K562 (cell line): Measurements from ENCODE around the gene CACNA1E. TPM values are rescaled to one million over a fixed set of nuclear protein-coding genes. Genes with fewer than 3 reads are reported as not detected.

Experiments
- ATAC-seq: fragments of 200-7000 bp; cut with Tn5 transposase; 3 replicates; pipeline ENCODE4 v1.9.1; 2020; ENCODE audit warnings: moderate library complexity
- BruUV-seq: library from RNA; stranded (reverse); fragments of 400-500 nt; replicated peaks from 2 replicates; lab custom pipeline; 2021; lab: Mats Ljungman, UMichigan
- CTCF ChIA-PET: fragments of 300-600 bp; formaldehyde crosslinking; extraction: SDS; loops from one replicate; lab custom pipeline; 2021; ENCODE audit warnings: low intra/inter-chr PET ratio; lab: Yijun Ruan, JAX
- POLR2A ChIA-PET: fragments of 300-600, 350-650 bp; sonication (Branson Sonifier 250); formaldehyde crosslinking; extraction: SDS; loops from one replicate; lab custom pipeline; 2021; ENCODE audit warnings: antibody characterized with exemption, inconsistent platforms; lab: Yijun Ruan, JAX
- DNase-seq, 4 experiments: peaks; one replicate each; pipeline versions ENCODE4 v3.0.0 to v3.0.0-alpha.2; 2011 to 2018; ENCODE audit warnings: low spot score in 3 of 4, mixed read lengths in 3 of 4; ENCODE audit errors: extremely low read depth in 1 of 4
- FAIRE-seq: peaks from 2 replicates; lab custom pipeline; 2011; peaks lifted over from hg19 to GRCh38; lab: Jason Lieb, UNC
- H2AFZ ChIP-seq: 2 replicates; pipeline ENCODE4 v1.6.0; 2011; ENCODE audit warnings: low read depth, low read length, control low read depth, inconsistent platforms
- H3K27ac ChIP-seq: fragments of 200-600 bp; 3 replicates; pipeline ENCODE4 v1.8.0; 2011; ENCODE audit warnings: low read depth, mild to moderate bottlenecking, control low read depth, inconsistent platforms, low read length, moderate library complexity, mixed read lengths; ENCODE audit errors: extremely low read depth
- H3K27me3 ChIP-seq, 2 experiments: fragments of 300-600 bp in 1 of 2; 2 replicates in 1 of 2; 3 replicates in 1 of 2; pipeline versions ENCODE4 v1.6.0 to v1.8.0; 2011; ENCODE audit warnings: inconsistent platforms in 2 of 2, low read length in 2 of 2, mild to moderate bottlenecking in 1 of 2, mixed read lengths in 1 of 2, moderate library complexity in 1 of 2; ENCODE audit not compliant: control insufficient read depth in 2 of 2, insufficient read depth in 2 of 2
- H3K36me3 ChIP-seq: fragments of 300-600 bp; 3 replicates; pipeline ENCODE4 v1.8.0; 2011; ENCODE audit warnings: mild to moderate bottlenecking, low read length, inconsistent platforms; ENCODE audit not compliant: control insufficient read depth, insufficient read depth
- H3K4me1 ChIP-seq, 2 experiments: fragments of 200-600 bp in 1 of 2; replicated peaks in 1 of 2; 2 replicates in 1 of 2; 3 replicates in 1 of 2; pipeline versions ENCODE4 v1.5.1 to v1.8.0; 2011; ENCODE audit warnings: inconsistent platforms in 2 of 2, low read length in 2 of 2, mild to moderate bottlenecking in 1 of 2, mixed read lengths in 1 of 2, moderate library complexity in 1 of 2; ENCODE audit not compliant: control insufficient read depth in 2 of 2, insufficient read depth in 2 of 2
- H3K4me2 ChIP-seq: 2 replicates; pipeline ENCODE4 v1.6.1; 2011; ENCODE audit warnings: low read length, control low read depth, inconsistent platforms, mixed read lengths; ENCODE audit not compliant: insufficient read depth
- H3K4me3 ChIP-seq: fragments of 200-600 bp; sonication (generic), shearing (Covaris generic); 2 replicates; pipeline ENCODE4 v1.5.1; 2016; ENCODE audit warnings: control low read depth, inconsistent platforms
- H3K79me2 ChIP-seq: fragments of 200-600 bp; 3 replicates; pipeline ENCODE4 v1.8.0; 2011; ENCODE audit warnings: low read length, inconsistent platforms; ENCODE audit not compliant: control insufficient read depth, insufficient read depth
- H3K9ac ChIP-seq, 2 experiments: 2 replicates each; pipeline versions ENCODE4 v1.6.0 to v1.6.1; 2011; ENCODE audit warnings: low read depth in 2 of 2, low read length in 2 of 2, control low read depth in 1 of 2, inconsistent platforms in 1 of 2, mild to moderate bottlenecking in 1 of 2, mixed read lengths in 1 of 2; ENCODE audit not compliant: insufficient read depth in 1 of 2
- H3K9me1 ChIP-seq: one replicate; pipeline ENCODE4 v1.6.0; 2011; ENCODE audit warnings: inconsistent platforms, mild to moderate bottlenecking, low read length, moderate library complexity; ENCODE audit not compliant: control insufficient read depth, insufficient read depth
- H3K9me3 ChIP-seq: replicated peaks from 2 replicates; pipeline ENCODE4 v1.5.1; 2011; ENCODE audit warnings: low read depth, low read length, inconsistent platforms; ENCODE audit not compliant: control insufficient read depth, insufficient read depth
- H4K20me1 ChIP-seq: replicated peaks from 2 replicates; pipeline ENCODE4 v1.6.1; 2011; ENCODE audit warnings: low read length, inconsistent platforms, mixed read lengths; ENCODE audit not compliant: control insufficient read depth, insufficient read depth
- CEBPG ChIP-seq, 3 experiments: fragments of 200-800 bp in 1 of 3; sonication (Bioruptor generic) in 1 of 3; sonication (generic) in 1 of 3; formaldehyde crosslinking in 1 of 3; IDR thresholded peaks in 2 of 3; conservative IDR thresholded peaks in 1 of 3; 2 replicates each; pipeline versions ENCODE4 v1.6.1 to v1.8.0; 2016 to 2022; ENCODE audit warnings: missing compliant biosample characterization in 2 of 3, missing genetic modification characterization in 2 of 3, mild to moderate bottlenecking in 1 of 3, missing genetic modification reagents in 1 of 3
- HMBOX1 ChIP-seq: sonication (generic); IDR thresholded peaks from 2 replicates; pipeline ENCODE4 v1.6.1; 2016
- PML ChIP-seq: IDR thresholded peaks from 2 replicates; pipeline ENCODE4 v1.6.1; 2012; ENCODE audit warnings: low read length, inconsistent platforms
- STAG1 ChIP-seq: sonication (generic); formaldehyde crosslinking; IDR thresholded peaks from 2 replicates; pipeline ENCODE4 v1.5.0; 2020; ENCODE audit warnings: missing genetic modification reagents, borderline replicate concordance
- STAT6 ChIP-seq: sonication (generic); formaldehyde crosslinking; IDR thresholded peaks from 2 replicates; pipeline ENCODE4 v1.8.1; 2023; ENCODE audit warnings: mild to moderate bottlenecking, missing genetic modification reagents
- ZNF764 ChIP-seq: fragments of 250-450 bp; sonication (Bioruptor Pico); IDR thresholded peaks from 2 replicates; pipeline ENCODE4 v1.4.0; 2020; ENCODE audit warnings: low read depth, mild to moderate bottlenecking, moderate library complexity
- WGBS: fragments of 100-300 bp; shearing (Covaris generic); methylation state at CpG from one replicate; pipeline ENCODE4 v1.1.6; 2016; ENCODE audit warnings: low coverage, mixed read lengths; ENCODE audit not compliant: insufficient coverage; ENCODE audit errors: missing lambda C conversion rate; 5-methylcytosine and 5-hydroxymethylcytosine counted together
- in situ Hi-C: fragments of 300-500 bp; cut with MboI; formaldehyde crosslinking; loops from 4 replicates; pipeline ENCODE4 v1.15.0; 2018; ENCODE audit warnings: inconsistent platforms, mixed read lengths
- intact Hi-C: fragments of 100-400 bp; cut with micrococcal nuclease; formaldehyde crosslinking; loops from 2 replicates; pipeline ENCODE4 v1.14.2; 2022
- polyA plus RNA-seq, 8 experiments: library from polyadenylated mRNA; depleted of rRNA in 4 of 8; stranded (reverse) in 5 of 8; unstranded in 3 of 8; fragments of >200 nt; fragmentation: Nextera tagmentation in 2 of 8; fragmentation: Illumina TruSeq in 1 of 8; extraction: Ambion mirVana in 2 of 8; extraction: Trizol in 1 of 8; gene quantifications; 2 replicates each; pipeline versions ENCODE4 v1.2.1 to v1.2.3, GENCODE V29; 2011 to 2014; ENCODE audit warnings: inconsistent platforms in 1 of 8, missing spikeins in 1 of 8
- total RNA-seq, 7 experiments: library from RNA; depleted of rRNA in 6 of 7; stranded (reverse); fragments of >200 nt in 6 of 7; fragmentation: Illumina TruSeq in 2 of 7; extraction: Trizol in 2 of 7; gene quantifications; 2 replicates each; pipeline versions ENCODE4 v1.2.1 to v1.2.3, GENCODE V29; 2011 to 2021; ENCODE audit warnings: low replicate concordance in 1 of 7

CACNA1E gene
- total and polyA plus RNA-seq, 9 of the 15 experiments (the other 6 are each of a cell fraction or from before 2014, with no cell fraction given) = under 0.01 to 0.04 TPM; not detected in 7

GRCh38 chr1:181478306-181478705 is 5.0 kb upstream of the CACNA1E start (continued):
- TF ChIP-seq STAT6 (no peak), ZNF764 (no peak)

- Histone ChIP-seq H3K27me3 (peaks cover 16 to 32% of the 10 kb centered on the region in 2 experiments), H3K9me3 (no peaks in the 10 kb centered on the region), H3K9me1 (no peaks in the 10 kb centered on the region), H3K9ac (no peak overlapping the region), H3K27ac (no peak overlapping the region), H3K4me3 (no peak overlapping the region), H3K4me1 (peaks cover 0 to 10% of the 10 kb centered on the region in 2 experiments; a peak in 2 of 5 replicates), H3K4me2 (no peak overlapping the region), H2AFZ (no peak overlapping the region), H3K36me3 (no peaks in the 10 kb centered on the region), H4K20me1 (0 out of 2 replicates have a peak, but pooled peaks cover 3% of the 10 kb centered on the region), H3K79me2 (no peaks in the 10 kb centered on the region)
- intact Hi-C loops (loop anchor here (1.0 kb wide), 3 partner anchors 458 to 602 kb away; no protein-coding TSS in a partner anchor), in situ Hi-C loops (loop anchor here (5.0 to 10.0 kb wide), 2 partner anchors 463 to 586 kb away; partner anchors contain the start of gene ZNF648)
- FAIRE-seq = peak; percentile 93
- ChIA-PET CTCF (interaction anchor here (0.7 to 3.4 kb wide), 5 partner anchors 25 to 601 kb away, joined by 3 to 28 read pairs (median 5); no protein-coding TSS in a partner anchor), POLR2A (interaction anchor here (1.0 kb wide), 1 partner anchor 458 kb away, joined by 4 read pairs; no protein-coding TSS in a partner anchor)
- WGBS = 2% methylated on average over 3 of the region's 3 CpGs
- BruUV-seq = no TSS peak
- DNase-seq = peak; percentile 70 to 73 (median 71)
- ATAC-seq = peak; percentile 92
- TF ChIP-seq STAG1 (CRISPR knock-in tag) = peak; percentile 62; the same call in 1 of the 2 replicates
- no peak for TF ChIP-seq PML
- no peak for TF ChIP-seq CEBPG (CRISPR knock-in tag; IDR thresholded peaks at IDR 0.05)
- TF ChIP-seq CEBPG (tag; conservative IDR thresholded peaks at IDR 0.05 in 1 of 2, IDR thresholded peaks at IDR 0.05 in 1 of 2) = 0 out of 4 replicates have a peak, but pooled peaks of 1 of the 2 experiments have one; percentile 10
- TF ChIP-seq HMBOX1 = no peak
These were observed 4.1 kb upstream of the CACNA1E start for GRCh38 chr1:181479137-181479745.
